Left renal pelvis (tissue), 4 donors: ENCODE data around the gene PAOX. TPM values are rescaled to one million over a fixed set of nuclear protein-coding genes. Genes with fewer than 3 reads are reported as not detected.

Experiments
- DNase-seq, 4 donors: peaks; one replicate each; pipeline ENCODE4 v3.0.0-alpha.2; 2013; ENCODE audit warnings: low read depth in 4 of 4, low spot score in 3 of 4
- polyA plus RNA-seq, 4 donors: library from polyadenylated mRNA; unstranded; fragments of 120-200 nt; gene quantifications; one replicate each; pipeline ENCODE4 v1.2.1, GENCODE V29; 2013; ENCODE audit not compliant: insufficient read length in 4 of 4

Gene PAOX
- 1 to 10 TPM; 4.3 to 7.7 (median 4.4) TPM for polyA plus RNA-seq

DNA sequence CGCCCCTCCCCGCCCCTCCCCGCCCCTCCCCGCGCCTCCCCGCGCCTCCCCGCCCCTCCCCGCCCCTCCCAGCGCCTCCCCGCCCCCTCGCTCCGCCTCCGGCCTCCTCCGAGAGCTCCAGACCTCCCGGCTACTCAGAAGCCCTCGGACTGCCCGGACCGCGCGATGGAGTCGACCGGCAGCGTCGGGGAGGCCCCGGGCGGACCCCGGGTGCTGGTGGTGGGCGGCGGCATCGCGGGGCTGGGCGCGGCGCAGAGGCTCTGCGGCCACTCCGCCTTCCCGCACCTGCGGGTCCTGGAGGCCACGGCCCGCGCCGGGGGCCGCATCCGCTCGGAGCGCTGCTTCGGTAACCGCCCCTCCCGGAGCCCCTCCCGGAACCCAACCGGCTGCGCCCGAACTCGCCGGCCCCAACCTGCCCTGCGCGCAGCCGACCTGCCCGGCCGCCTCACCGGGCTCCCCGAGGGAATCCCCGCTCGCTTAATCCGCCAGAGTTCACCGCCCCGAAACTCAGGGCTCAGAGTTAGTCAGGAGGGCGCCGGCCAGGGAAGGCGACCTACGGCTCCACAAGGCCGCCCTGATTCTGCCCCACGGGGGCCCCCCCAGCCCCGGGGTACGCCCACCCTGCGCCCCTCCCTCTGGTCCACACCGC, at the start of gene PAOX:
Gene PAOX, plus strand, starts transcription at position 111 of the 649 bp plus-strand sequence. Its CDS starts 55 bp downstream, at position 166.
- DNase-seq = no peak

DNA sequence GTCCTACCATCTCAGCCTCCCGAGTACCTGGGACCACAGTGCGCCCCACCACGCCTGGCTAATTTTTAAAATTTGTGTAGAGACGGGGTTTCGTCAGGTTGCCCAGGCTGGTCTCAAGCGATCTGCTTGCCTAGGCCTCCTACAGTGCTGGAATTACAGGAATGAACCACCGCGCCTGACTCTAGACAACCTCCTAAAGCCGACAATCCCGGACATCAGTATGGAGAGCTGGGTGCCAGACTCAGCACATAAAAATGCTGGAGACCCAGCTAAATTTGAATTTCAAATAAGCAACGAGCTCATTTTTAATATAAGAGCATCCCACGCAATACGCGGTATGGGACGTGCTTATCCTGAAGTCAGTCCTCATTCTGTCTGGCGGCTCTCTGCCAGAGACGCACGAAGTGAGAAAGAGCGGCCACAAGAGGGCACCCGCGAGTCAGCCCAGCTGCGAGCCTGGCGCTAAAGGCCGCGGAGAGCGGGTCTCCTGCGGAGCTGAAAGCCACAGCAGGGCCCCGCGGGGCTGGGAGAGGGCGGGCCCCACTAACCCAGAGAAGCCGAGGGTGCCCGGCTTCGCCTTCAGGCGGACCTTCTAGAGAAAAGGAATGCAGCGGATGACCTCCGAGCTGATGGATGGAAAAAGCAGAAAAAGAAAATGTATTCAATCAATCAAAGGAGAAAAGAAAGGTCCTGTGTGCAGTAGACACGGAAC, 49.4 kb upstream of the PAOX start:
- DNase-seq = peak in 2 of 4 donors; percentile 69 to 72

DNA sequence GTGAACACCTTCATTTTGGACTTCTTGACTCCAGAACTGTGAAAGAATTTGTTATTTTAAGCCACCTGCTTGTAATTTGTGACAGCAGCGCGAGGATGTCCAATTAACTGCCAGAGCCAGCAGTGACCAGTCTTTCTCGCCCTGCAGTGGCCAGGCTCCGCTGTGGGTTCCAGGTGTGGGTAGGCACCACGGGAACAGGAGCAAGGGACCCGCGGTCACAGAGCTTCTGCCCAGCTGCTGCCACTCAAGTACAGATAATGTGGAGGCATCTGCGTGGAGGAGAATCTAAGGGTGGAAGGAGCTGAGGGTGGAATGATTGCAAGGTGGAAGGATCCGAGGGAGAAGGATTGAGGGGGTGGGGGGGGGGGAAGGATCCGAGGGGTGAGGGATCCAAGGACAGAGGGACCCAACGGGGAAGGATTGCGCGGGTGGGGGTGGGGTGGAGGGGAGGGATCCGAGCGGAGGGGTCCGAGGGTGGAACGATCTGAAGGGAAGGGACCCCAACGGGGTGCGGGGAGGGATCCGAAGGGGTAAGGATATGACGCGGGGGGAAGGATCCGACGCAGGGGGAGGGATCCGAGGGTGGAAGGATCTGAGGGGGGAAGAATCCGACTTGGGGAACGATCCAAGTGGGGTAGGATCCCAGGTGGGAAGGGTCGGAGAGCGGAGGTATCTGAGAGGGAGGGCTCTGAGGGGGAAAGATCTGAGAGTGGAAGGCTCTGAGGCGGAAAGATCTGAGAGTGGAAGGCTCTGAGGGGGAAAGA, 45.9 kb upstream of the PAOX start:
- DNase-seq = no peak

DNA sequence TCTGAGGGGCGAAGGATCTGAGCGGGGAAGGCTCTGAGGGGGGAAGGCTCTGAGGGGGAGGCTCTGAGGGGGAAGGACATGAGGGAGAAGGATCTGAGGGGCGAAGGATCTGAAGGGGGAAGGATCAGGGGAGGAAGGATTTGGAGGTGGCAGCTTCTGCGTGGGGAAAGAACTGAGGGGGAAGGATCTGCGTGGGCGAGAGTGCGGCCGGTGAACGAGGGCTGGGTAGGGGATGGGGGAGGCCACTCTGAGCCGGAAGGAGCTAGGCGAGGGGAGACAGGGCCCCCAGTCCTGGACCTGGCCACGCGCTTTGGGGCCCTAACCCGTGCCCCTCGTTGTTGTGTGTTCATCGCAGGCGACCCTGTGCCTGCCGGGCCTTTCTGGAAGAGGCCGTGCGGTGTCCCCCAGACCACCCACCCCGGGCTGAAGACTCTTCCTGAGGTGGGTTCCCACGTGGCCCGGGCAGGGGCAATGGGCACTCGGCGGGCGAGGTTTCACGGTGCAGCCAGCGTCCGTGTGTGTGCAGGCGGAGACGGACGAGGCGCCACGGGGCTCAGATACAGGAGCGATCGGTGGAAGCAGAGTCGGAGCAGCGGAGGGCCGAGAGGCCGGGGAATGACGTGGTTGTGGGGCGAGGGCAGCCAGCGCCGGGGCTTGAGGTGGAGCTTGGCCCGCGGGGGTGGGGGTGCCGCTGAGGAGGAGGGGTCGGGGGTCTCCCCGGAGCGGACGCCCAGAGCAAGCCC, 44.4 kb upstream of the PAOX start:
- DNase-seq = no peak

DNA sequence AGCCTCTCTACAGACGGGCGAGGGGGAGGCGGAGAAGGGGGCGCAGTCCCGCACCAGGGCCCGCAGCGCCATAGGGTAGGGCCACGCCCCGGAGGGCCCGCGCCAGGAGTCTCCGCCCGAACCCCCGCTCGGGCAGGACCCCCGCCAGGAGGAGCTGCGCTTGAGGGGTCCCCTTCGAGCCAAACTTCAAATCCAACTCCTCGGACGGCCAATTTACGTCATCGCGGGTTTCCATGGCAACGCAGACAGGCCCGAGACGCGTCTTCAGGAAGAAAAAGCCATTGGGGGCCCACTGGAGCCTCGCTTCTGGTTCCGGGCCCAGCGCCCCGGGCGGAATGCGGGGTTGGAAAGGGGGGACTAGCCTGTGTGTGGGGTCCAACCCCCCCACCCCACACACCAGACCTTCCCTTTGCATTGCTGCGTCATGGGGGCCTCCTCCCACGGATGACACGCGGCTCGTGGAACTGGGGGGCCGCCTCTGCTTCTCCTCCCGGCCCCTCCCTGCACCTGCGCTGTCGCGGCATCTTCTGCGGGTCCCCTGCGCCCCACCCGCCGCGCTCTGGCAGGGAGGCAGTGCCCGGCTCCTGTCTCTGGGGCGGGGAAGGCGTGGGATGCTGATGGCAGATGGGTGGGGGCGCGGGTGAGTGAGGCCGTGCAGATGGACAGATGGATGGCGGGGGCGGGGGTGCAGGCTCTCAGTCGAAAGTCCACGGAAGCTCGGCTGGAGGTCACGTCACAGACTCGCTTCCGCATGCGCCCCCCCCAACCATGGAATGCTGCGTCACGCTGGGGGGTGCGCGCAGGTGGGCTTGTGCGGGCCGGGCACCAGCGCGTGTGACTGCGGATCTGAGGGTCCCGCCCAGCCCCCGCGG, 43.6 kb upstream of the PAOX start:
- DNase-seq = no peak

DNA sequence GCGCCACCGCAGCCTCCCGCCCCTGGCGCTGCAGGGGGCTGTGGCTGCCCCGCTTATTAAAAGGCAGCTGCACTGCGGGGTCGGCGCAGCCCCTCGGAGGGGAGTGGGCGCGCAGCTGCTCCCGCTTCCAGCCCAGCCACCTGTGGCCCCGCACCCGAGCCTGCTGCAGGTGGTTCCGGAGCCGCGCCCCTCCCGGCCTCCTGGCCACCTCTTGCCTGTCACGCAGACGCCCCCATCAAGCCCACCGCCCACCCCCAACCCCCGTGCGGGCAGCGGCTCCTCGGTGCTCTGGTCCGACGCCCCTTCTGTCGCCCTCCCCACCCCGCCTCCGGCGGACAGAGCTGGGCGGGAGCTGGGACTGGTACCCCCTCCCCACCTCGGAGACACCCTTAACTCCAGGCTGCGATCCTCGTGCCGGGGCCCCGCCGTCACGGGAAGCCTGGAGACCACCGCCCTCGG, 42.9 kb upstream of the PAOX start:
- DNase-seq = no peak

DNA sequence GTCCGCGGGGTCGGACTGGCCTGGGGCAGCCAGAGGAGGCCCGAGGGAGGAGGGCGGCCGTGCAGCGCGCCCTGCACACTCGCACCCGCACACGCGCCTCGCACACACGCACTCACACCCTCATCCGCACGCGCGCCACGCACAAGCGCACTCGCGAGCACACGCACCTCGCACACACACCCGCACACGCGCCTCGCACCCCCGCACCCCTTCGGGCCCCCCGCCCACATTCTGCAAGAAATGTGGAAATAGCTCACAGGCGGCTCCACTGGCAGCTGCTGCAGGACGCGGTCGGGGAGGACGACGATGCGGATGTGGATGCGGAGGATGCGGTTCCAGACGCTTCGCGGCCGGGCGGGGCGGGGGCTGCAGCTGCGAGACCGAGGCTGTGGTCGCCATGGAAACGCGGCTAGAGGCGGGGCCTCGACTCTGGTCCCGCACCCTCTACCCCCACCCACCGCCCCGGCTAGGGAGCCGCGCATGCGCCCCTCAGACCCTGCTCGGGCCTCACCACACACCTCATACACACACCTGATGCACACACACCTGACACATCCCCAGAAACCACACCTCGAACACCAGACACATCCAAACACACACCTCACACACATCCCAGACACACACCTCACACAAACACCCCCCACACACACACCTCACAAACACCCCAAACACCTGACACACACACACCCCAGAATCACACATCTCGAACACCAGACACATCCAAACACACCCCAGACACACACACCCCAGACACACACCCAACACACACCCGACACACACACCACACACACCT, 42.3 kb upstream of the PAOX start, which contains the start of gene CALY:
Gene CALY, minus strand, starts transcription at position 320 of the 793 bp plus-strand sequence. CDS start 7,907 bp downstream, outside the sequence.
- no peak for DNase-seq

DNA sequence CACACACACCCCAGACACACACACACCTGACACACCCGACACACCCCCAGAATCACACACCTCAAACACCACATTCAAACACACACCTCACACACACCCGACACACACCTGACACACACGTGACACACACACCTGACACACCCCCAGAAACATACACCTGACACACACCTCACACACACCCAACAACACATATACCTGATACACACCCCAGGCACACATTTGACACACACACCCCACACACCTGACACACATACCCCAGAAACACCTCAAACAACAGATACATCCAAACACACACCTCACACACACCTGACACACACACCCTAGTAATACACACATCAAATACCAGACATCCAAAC, 41.7 kb upstream of the PAOX start:
- DNase-seq = no peak

DNA sequence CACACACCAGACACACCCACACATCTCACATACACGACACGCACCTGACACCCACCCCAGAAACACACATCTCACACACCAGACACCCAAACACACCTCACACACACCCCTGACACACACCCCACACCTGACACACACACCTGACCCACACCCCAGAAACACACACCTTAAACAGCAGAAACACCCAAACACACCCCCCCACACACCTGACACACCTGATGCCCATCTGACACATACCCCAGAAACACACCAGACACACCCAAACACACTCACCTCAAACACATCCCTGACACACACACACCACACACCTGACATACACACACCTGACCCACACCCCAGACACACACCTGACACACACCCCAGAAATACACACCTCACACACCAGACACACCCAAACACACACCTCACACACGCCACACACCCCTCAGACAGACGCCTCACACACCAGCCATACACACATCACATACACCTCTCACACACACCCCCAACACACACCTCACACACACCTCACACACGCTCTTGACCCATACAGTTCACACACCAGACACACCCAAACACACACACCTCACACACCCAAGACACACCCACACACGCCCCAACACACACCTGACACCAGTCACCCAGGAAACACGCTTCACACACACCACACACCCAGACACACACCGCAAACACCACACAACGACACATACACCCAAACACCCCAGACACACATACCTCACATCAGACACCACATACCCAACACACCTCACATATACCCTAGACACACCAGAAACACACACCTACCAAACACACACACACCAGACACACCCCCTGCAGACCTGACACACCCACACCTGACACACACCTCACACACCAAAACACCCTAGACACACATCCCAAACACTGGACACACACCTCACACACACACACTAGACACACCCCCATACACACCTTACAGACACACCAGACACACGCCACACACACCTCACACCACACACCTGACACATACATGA, 40.7 kb upstream of the PAOX start:
- no peak for DNase-seq

DNA sequence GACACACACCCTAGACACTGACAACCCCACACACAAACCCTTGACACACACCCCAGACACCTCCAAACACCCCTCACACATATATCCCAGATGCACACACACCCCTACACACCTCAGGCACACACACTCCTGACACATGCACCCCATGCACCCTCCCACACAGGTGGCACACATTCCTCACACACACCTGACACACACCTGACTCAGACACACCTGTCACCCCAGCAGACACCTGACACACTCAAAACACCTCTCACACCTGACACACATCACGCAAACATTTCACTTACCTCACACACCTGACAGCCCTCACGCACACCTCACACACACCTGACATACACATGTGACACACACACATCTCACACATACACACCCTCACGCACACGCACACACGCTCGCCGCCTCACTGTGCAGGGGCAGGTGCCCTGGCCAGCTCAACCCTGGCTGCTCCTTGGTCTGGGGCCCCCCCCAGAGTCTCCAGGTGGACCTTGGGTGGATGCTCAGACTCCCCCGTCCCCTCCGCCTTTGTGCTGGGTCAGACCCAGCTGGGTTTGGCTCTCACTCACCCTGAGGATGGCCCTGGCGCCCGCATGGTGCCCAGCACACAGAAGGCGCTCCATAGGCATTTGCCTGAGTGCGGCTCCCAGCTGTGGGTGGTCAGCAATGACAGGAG, 39.2 kb upstream of the PAOX start:
- DNase-seq = no peak

DNA sequence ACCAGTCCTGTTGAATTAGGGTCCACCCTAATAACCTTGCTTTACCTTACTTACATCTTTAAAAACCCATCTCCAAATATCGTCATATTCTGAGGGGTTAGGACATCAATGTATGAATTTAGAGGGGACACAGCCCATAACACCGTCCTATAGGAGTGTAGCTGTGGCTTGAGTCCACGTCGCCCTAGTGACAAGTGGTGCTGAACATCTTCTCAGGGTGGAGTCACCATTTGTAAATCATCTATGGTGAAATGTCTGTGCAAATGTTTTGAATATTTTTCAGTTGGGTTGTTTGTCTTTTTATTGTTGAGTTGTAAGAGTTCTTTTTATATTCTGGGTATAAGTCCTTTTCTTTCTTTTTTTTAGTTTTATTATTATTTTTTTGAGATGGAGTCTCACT, 37.1 kb upstream of the PAOX start:
- no peak for DNase-seq

DNA sequence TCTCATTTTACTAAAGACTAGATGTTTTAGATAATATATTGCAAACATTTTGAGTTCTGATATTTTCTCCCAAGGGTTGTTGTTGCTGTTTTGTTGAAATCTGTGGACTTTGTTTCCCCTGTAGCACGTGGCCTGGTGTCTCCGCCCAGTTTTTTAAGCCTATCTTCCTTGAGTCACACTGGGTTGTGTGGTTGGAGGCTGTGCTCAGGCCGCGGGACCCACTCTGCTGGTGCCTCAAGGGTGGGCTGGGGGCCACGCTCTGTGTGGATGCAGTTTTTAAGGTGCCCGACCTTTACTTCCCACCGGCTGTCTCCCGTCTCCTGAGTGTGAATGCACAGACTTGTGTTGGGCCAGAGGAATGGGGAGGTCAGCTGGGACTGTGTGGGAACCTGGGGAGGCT, 36.1 kb upstream of the PAOX start:
- DNase-seq = no peak

DNA sequence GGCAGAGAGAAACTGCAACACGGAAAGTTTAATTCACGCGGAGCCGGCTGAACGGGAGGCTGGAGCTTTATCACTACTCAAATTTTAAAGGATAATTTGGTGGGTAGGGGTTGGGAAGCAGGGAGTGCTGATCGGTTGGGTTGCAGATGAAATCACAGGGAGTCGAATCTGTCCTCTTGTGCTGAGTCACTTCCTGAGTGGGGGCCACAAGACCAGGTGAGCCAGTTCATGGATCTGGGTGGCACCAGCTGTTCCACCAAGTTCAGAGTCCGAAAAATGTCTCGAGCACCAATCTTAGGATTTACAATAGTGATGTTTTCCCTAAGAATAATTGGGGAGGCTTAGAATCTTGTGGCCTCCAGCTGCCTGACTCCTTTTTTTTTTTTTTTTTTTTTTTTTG, 35.5 kb upstream of the PAOX start:
- no peak for DNase-seq

DNA sequence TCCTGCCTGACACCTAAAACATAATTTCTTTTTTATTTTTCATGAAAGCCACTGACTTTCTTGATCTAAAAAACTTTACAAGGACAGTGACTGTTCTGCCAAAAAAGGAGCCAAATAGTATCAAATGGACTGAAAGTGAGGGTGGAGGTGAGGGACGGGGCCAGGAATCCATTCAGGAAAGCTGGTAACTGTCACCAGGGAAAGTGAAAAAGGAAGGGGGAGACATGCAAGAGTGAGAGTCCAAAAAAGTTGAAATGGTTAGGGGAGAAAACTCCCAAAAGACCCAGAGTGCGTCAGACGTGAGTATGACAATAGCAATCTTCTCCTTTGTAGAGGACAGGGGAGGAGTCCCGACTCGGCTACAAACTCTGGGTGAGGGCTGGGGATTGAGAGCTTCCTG, 34.8 kb upstream of the PAOX start:
- no peak for DNase-seq

DNA sequence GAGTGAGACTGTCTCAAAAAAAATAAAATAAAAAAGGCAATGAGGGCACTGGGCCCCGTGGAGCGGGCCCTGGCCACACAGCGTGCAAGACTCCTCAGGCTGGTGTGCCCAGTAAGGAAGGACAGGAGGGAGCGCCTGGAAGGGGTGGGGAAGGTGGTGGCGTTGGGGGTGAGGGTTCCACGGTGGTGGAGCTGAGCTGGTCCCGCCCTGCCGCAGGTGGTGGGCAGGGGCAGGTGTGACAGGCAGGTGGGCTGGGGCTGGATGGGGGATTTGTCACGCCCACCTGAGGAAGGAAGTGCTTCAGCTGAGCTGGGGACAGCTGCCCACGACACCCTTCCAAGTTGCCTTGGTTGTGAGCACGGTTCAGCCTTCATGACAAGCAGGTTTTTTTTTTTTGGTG, 32.6 kb upstream of the PAOX start:
- no peak for DNase-seq

DNA sequence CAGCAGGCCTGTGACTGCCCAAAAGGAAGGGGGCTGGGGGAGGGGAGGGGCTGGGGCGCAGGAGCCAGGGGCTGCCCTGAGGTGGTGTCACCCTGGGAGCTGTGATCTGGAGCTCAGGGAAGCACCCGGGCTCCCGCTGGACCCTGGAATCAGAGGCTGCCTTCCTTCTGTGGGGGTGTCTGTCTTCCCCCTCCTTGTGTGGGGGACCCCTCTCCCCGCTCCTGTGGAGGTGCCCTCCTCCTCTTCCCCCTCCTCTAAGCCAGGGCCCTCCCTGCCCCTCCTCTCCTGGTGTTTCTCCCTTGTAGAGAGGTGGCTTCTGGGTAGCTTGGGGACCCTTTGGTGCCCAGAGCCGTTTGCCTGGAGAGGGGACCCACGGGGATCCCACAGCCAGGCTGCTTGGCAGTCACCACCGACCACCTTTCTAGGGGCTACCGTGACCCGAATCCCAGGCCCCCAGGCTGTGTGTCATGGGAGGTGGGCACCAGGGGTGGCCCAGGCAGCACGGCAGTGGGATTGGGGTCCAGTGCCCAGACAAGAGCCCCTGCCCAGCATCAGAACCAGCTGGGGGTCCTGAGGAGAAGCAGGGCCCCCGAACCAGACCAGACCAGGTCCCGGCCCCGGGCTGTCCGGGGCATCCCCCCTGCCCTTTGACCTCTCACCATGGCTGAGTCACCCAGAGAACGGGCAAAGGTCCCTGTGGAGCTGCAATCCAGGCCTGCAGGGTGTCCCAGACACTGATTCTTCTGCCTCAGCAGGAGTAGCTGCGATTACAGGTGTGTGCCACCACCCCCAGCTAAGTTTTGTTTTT, 31.1 kb upstream of the PAOX start:
- DNase-seq = no peak
